H9 (cell line): Measurements from ENCODE around the gene PCDHA1. TPM values are rescaled to one million over a fixed set of nuclear protein-coding genes. Genes with fewer than 3 reads are reported as not detected.

ENCODE experiments used
- DNase-seq: peaks from one replicate; pipeline ENCODE4 v3.0.0-alpha.2; 2017
- H2AFZ ChIP-seq: one replicate; pipeline ENCODE4 v1.6.1; 2013; ENCODE audit warnings: mild to moderate bottlenecking, low read length, control low read depth, moderate library complexity
- H2AK5ac ChIP-seq: 2 replicates; pipeline ENCODE4 v1.6.1; 2013; ENCODE audit warnings: low read length, control low read depth, mixed read lengths; ENCODE audit not compliant: insufficient read length
- H2BK120ac ChIP-seq: one replicate; pipeline ENCODE4 v1.6.1; 2013; ENCODE audit warnings: low read depth, mild to moderate bottlenecking, low read length, control low read depth, inconsistent platforms; ENCODE audit not compliant: poor library complexity, severe bottlenecking
- H2BK12ac ChIP-seq: 2 replicates; pipeline ENCODE4 v1.6.1; 2013; ENCODE audit warnings: low read length, control low read depth, mixed read lengths, low read depth; ENCODE audit not compliant: insufficient read length
- H2BK15ac ChIP-seq: 2 replicates; pipeline ENCODE4 v1.6.1; 2013; ENCODE audit warnings: low read depth, low read length, control low read depth
- H2BK20ac ChIP-seq: one replicate; pipeline ENCODE4 v1.6.1; 2013; ENCODE audit warnings: low read depth, mild to moderate bottlenecking, low read length, control low read depth, inconsistent platforms; ENCODE audit not compliant: poor library complexity, severe bottlenecking
- H2BK5ac ChIP-seq: 2 replicates; pipeline ENCODE4 v1.6.1; 2013; ENCODE audit warnings: low read length, control low read depth, mixed read lengths; ENCODE audit not compliant: insufficient read length
- H3K14ac ChIP-seq: 2 replicates; pipeline ENCODE4 v1.6.1; 2013; ENCODE audit warnings: low read length, control low read depth; ENCODE audit not compliant: insufficient read depth
- H3K18ac ChIP-seq: 2 replicates; pipeline ENCODE4 v1.6.1; 2013; ENCODE audit warnings: low read depth, mild to moderate bottlenecking, mixed read lengths, low read length, control low read depth; ENCODE audit not compliant: insufficient read length
- H3K23ac ChIP-seq: 2 replicates; pipeline ENCODE4 v1.6.1; 2013; ENCODE audit warnings: low read length, control low read depth, mixed read lengths, low read depth; ENCODE audit not compliant: insufficient read length
- H3K23me2 ChIP-seq: 2 replicates; pipeline ENCODE4 v1.6.1; 2013; ENCODE audit warnings: low read depth, mild to moderate bottlenecking, mixed read lengths, low read length, control low read depth; ENCODE audit not compliant: insufficient read length, poor library complexity, severe bottlenecking
- H3K27ac ChIP-seq: 2 replicates; pipeline ENCODE4 v1.5.1; 2013; ENCODE audit warnings: low read length, control low read depth, mixed read lengths, low read depth; ENCODE audit not compliant: insufficient read length
- H3K27me3 ChIP-seq: 2 replicates; pipeline ENCODE4 v1.6.1; 2013; ENCODE audit warnings: low read length, control low read depth, inconsistent platforms; ENCODE audit not compliant: insufficient read depth
- H3K4ac ChIP-seq: 2 replicates; pipeline ENCODE4 v1.6.1; 2013; ENCODE audit warnings: low read depth, mild to moderate bottlenecking, control low read depth, inconsistent platforms, low read length, moderate library complexity
- H3K4me1 ChIP-seq: 2 replicates; pipeline ENCODE4 v1.6.1; 2013; ENCODE audit warnings: low read length, control low read depth, inconsistent platforms; ENCODE audit not compliant: insufficient read depth
- H3K4me2 ChIP-seq: 2 replicates; pipeline ENCODE4 v1.6.1; 2013; ENCODE audit warnings: low read length, control low read depth, mixed read lengths; ENCODE audit not compliant: insufficient read length, insufficient read depth
- H3K56ac ChIP-seq: 2 replicates; pipeline ENCODE4 v1.6.1; 2013; ENCODE audit warnings: low read depth, mild to moderate bottlenecking, mixed read lengths, low read length, control low read depth; ENCODE audit not compliant: insufficient read length
- H3K79me1 ChIP-seq: 2 replicates; pipeline ENCODE4 v1.6.1; 2013; ENCODE audit warnings: low read depth, mild to moderate bottlenecking, moderate library complexity, low read length, control low read depth, inconsistent platforms; ENCODE audit not compliant: insufficient read depth, poor library complexity, severe bottlenecking
- H3K79me2 ChIP-seq: 2 replicates; pipeline ENCODE4 v1.6.1; 2013; ENCODE audit warnings: low read length, control low read depth, inconsistent platforms; ENCODE audit not compliant: insufficient read depth
- H3K9ac ChIP-seq: 2 replicates; pipeline ENCODE4 v1.6.1; 2013; ENCODE audit warnings: low read length, control low read depth, mixed read lengths; ENCODE audit not compliant: insufficient read length; ENCODE audit errors: extremely low read depth
- H3K9me3 ChIP-seq: one replicate; pipeline ENCODE4 v1.6.1; 2013; ENCODE audit warnings: low read depth, low read length, inconsistent platforms; ENCODE audit not compliant: control insufficient read depth
- H3T11ph ChIP-seq: one replicate; pipeline ENCODE4 v1.6.1; 2013; ENCODE audit warnings: mild to moderate bottlenecking, low read length, control low read depth, inconsistent platforms
- H4K20me1 ChIP-seq: one replicate; pipeline ENCODE4 v1.6.1; 2013; ENCODE audit not compliant: control insufficient read depth, insufficient read length, insufficient read depth
- H4K5ac ChIP-seq: 2 replicates; pipeline ENCODE4 v1.6.1; 2013; ENCODE audit warnings: low read depth, mild to moderate bottlenecking, mixed read lengths, low read length, control low read depth; ENCODE audit not compliant: insufficient read length
- H4K8ac ChIP-seq: replicated peaks from 2 replicates; pipeline ENCODE4 v1.6.1; 2013; ENCODE audit warnings: low read length, control low read depth, mixed read lengths, low read depth; ENCODE audit not compliant: insufficient read length
- H4K91ac ChIP-seq: 2 replicates; pipeline ENCODE4 v1.6.1; 2013; ENCODE audit warnings: low read depth, mild to moderate bottlenecking, moderate library complexity, mixed read lengths, low read length, control low read depth; ENCODE audit not compliant: insufficient read length
- H3K27ac Mint-ChIP-seq, 3 experiments: 2 replicates in 2 of 3; 3 replicates in 1 of 3; pipeline ENCODE4 v1.8.0; 2020 to 2021; ENCODE audit warnings: mixed read lengths in 3 of 3, mild to moderate bottlenecking in 1 of 3, moderate library complexity in 1 of 3
- H3K27me3 Mint-ChIP-seq: 2 replicates; pipeline ENCODE4 v1.8.0; 2021; ENCODE audit warnings: low read depth, mild to moderate bottlenecking, moderate library complexity, mixed read lengths
- H3K36me3 Mint-ChIP-seq, 3 experiments: 2 replicates in 2 of 3; 3 replicates in 1 of 3; pipeline ENCODE4 v1.8.0; 2020 to 2021; ENCODE audit warnings: low read depth in 3 of 3, mixed read lengths in 3 of 3; ENCODE audit not compliant: insufficient read depth in 1 of 3
- H3K4me1 Mint-ChIP-seq, 2 experiments: 2 replicates each; pipeline ENCODE4 v1.8.0; 2020; ENCODE audit warnings: mixed read lengths in 2 of 2
- H3K4me3 Mint-ChIP-seq, 2 experiments: 2 replicates in 1 of 2; 3 replicates in 1 of 2; pipeline ENCODE4 v1.8.0; 2020 to 2021; ENCODE audit warnings: mild to moderate bottlenecking in 2 of 2, mixed read lengths in 2 of 2, moderate library complexity in 1 of 2
- H3K9me3 Mint-ChIP-seq, 2 experiments: 2 replicates in 1 of 2; 3 replicates in 1 of 2; pipeline ENCODE4 v1.8.0; 2020; ENCODE audit warnings: mild to moderate bottlenecking in 2 of 2, mixed read lengths in 2 of 2, moderate library complexity in 1 of 2
- WGBS: extraction: QIAGEN DNeasy Blood & Tissue Kit; methylation state at CpG from one replicate; pipeline ENCODE4 v1.1.7; 2013; ENCODE audit warnings: missing lambda C conversion rate, low lambda C conversion rate, mixed read lengths; ENCODE audit not compliant: insufficient read length; ENCODE audit errors: extremely low coverage; 5-methylcytosine and 5-hydroxymethylcytosine counted together
- total RNA-seq: library from RNA; stranded (reverse); gene quantifications from 2 replicates; pipeline ENCODE4 v1.2.1, GENCODE V29; 2021
- TF ChIP-seq, protein P1 (sequence below): fragments of 200-600 bp; sonication (generic); conservative IDR thresholded peaks from 3 replicates; pipeline ENCODE4 v1.8.0; 2021; ENCODE audit warnings: antibody characterized with exemption, mild to moderate bottlenecking

Gene PCDHA1
- total RNA-seq, 1 experiment from 2014 or later, result 0.61 TPM

DNA sequence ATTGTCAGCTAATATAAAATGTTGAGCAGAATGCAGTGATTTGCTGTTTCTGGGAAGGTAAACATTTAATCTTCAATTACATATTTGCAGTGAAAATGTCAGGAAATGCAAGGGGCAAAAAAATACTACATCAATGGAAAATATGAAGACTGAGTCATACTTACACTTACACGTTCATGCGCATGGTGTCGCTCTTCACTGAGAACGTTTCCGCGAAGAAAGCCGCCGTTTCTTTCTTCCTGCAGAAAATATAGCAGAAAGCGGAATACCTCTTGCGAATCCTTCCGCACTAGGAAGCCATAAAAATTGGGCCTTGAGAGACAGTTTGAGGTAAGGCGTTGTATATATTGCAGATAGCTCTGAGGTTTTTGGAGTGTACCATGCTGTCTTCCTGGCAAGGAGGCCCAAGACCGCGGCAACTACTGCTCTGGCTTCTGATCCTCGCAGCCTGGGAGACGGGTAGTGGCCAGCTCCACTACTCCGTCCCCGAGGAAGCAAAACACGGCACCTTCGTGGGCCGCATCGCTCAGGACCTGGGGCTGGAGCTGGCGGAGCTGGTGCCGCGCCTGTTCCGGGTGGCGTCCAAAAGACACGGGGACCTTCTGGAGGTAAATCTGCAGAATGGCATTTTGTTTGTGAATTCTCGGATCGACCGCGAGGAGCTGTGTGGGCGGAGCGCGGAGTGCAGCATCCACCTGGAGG lies 96.1 kb downstream of the PCDHA1 start, which contains the start of gene PCDHA13:
PCDHA13 (plus strand) TSS at position 236 of the 702 bp plus-strand sequence; CDS start at position 381, 145 bp downstream.
- Histone ChIP-seq H2BK5ac (no peak within 1 kb of the TSS), H4K5ac (no peak within 1 kb of the TSS), H2AFZ (no peak within 1 kb of the TSS), H4K91ac (no peak within 1 kb of the TSS), H3K18ac (no peak within 1 kb of the TSS), H3K23me2 (peaks cover 2% of the 10 kb centered on the region), H4K20me1 (no peaks in the 10 kb centered on the region), H3K27me3 (no peaks in the 10 kb centered on the region), H3K14ac (no peak within 1 kb of the TSS), H3K4me1 (no peaks in the 10 kb centered on the region), H3K23ac (no peak within 1 kb of the TSS), H3K56ac (no peak within 1 kb of the TSS), H3K9me3 (no peaks in the 10 kb centered on the region), H3K27ac (no peak within 1 kb of the TSS), H3K79me1 (no peaks in the 10 kb centered on the region), H4K8ac (no peak within 1 kb of the TSS), H3K4me2 (no peak within 1 kb of the TSS), H2AK5ac (no peak within 1 kb of the TSS), H2BK12ac (no peak within 1 kb of the TSS), H3T11ph (no peak within 1 kb of the TSS), H2BK120ac (no peak within 1 kb of the TSS), H2BK15ac (no peak within 1 kb of the TSS), H3K79me2 (peaks cover 2% of the 10 kb centered on the region; the same call in 1 of the 2 replicates), H3K4ac (no peak within 1 kb of the TSS), H3K9ac (no peak within 1 kb of the TSS), H2BK20ac (no peak within 1 kb of the TSS)
- no peaks in the 10 kb centered on the region for H3K9me3 Mint-ChIP-seq
- no CpG with 5 or more reads among the region's 35 CpGs for WGBS
- H3K27ac Mint-ChIP-seq, result no peak within 1 kb of the TSS
- peak within 1 kb of the TSS in 1 of 2 experiments; percentile 33; a peak in 2 of 5 replicates for H3K4me3 Mint-ChIP-seq
- TF ChIP-seq, protein P1, sequence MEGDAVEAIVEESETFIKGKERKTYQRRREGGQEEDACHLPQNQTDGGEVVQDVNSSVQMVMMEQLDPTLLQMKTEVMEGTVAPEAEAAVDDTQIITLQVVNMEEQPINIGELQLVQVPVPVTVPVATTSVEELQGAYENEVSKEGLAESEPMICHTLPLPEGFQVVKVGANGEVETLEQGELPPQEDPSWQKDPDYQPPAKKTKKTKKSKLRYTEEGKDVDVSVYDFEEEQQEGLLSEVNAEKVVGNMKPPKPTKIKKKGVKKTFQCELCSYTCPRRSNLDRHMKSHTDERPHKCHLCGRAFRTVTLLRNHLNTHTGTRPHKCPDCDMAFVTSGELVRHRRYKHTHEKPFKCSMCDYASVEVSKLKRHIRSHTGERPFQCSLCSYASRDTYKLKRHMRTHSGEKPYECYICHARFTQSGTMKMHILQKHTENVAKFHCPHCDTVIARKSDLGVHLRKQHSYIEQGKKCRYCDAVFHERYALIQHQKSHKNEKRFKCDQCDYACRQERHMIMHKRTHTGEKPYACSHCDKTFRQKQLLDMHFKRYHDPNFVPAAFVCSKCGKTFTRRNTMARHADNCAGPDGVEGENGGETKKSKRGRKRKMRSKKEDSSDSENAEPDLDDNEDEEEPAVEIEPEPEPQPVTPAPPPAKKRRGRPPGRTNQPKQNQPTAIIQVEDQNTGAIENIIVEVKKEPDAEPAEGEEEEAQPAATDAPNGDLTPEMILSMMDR, result no peak
- peaks cover 4 to 13% (median 4%) of the 10 kb centered on the region in 3 experiments for H3K36me3 Mint-ChIP-seq
- H3K4me1 Mint-ChIP-seq, result no peaks in the 10 kb centered on the region; a peak in 1 of 4 replicates
- peak; percentile 38 for DNase-seq
- H3K27me3 Mint-ChIP-seq, result no peaks in the 10 kb centered on the region
